ACC112 (cell line): ENCODE results near the gene PRIMPOL.
"Not testable (repeated sequence)": the region's sequence is repeated elsewhere in the genome, so short reads cannot be mapped to it uniquely, and the experiment has no call there.

Source experiments
- H2AFZ ChIP-seq: fragments of 200-600 bp; sonication (generic); one replicate; pipeline ENCODE4 v1.6.0; 2017; ENCODE audit warnings: antibody characterized with exemption, low read length; ENCODE audit not compliant: unreplicated experiment
- H3K27ac ChIP-seq: fragments of 200-600 bp; sonication (generic); 2 replicates; pipeline ENCODE4 v1.5.1; 2014; ENCODE audit warnings: low read depth, mild to moderate bottlenecking, antibody characterized with exemption, low read length, moderate library complexity
- H3K27me3 ChIP-seq: fragments of 200-600 bp; sonication (generic); 2 replicates; pipeline ENCODE4 v1.6.1; 2014; ENCODE audit warnings: mild to moderate bottlenecking, antibody characterized with exemption, low read length, moderate library complexity, mixed read lengths; ENCODE audit not compliant: insufficient read depth
- H3K36me3 ChIP-seq: fragments of 200-600 bp; sonication (generic); 2 replicates; pipeline ENCODE4 v1.6.1; 2016; ENCODE audit warnings: mild to moderate bottlenecking, antibody characterized with exemption, low read length, moderate library complexity, mixed read lengths; ENCODE audit not compliant: insufficient read depth
- H3K4me1 ChIP-seq: fragments of 200-600 bp; sonication (generic); one replicate; pipeline ENCODE4 v1.6.1; 2016; ENCODE audit warnings: low read length, mixed read lengths; ENCODE audit not compliant: insufficient read depth, unreplicated experiment, control insufficient read depth
- H3K4me3 ChIP-seq: fragments of 200-600 bp; sonication (generic); 2 replicates; pipeline ENCODE4 v1.5.1; 2014; ENCODE audit warnings: mild to moderate bottlenecking, low read depth, low read length
- H3K79me2 ChIP-seq: fragments of 200-600 bp; sonication (generic); one replicate; pipeline ENCODE4 v1.6.0; 2016; ENCODE audit warnings: low read length; ENCODE audit not compliant: control insufficient read depth, unreplicated experiment, insufficient read depth

The PRIMPOL gene

GRCh38 chr4:184649971-184650855 is 675 bp downstream of the PRIMPOL start:
- no peaks in the 10 kb centered on the region for H3K27me3 ChIP-seq
- peaks cover 30% of the 10 kb centered on the region for H3K4me1 ChIP-seq
- no peaks in the 10 kb centered on the region for H3K36me3 ChIP-seq
- H2AFZ ChIP-seq: peak overlapping the region; percentile 95
- peaks cover 49% of the 10 kb centered on the region for H3K79me2 ChIP-seq
- H3K4me3 ChIP-seq: peak overlapping the region; percentile 97
- H3K27ac ChIP-seq: peak overlapping the region; percentile 84

GRCh38 chr4:184651899-184652298 is 2.4 kb downstream of the PRIMPOL start:
- peaks cover 21% of the 10 kb centered on the region for H3K4me1 ChIP-seq
- no peak overlapping the region for H3K27ac ChIP-seq
- peaks cover 2% of the 10 kb centered on the region; the same call in 1 of the 2 replicates for H3K36me3 ChIP-seq
- H3K79me2 ChIP-seq: peaks cover 33% of the 10 kb centered on the region
- no peak overlapping the region for H3K4me3 ChIP-seq
- H2AFZ ChIP-seq: no peak overlapping the region
- H3K27me3 ChIP-seq: no peaks in the 10 kb centered on the region

- H3K79me2 ChIP-seq: peaks cover 26% of the 10 kb centered on the region
- peaks cover 13% of the 10 kb centered on the region for H3K4me1 ChIP-seq
- not testable (repeated sequence) for H3K27ac ChIP-seq, H2AFZ ChIP-seq, H3K36me3 ChIP-seq, H3K27me3 ChIP-seq, H3K4me3 ChIP-seq
These were observed 3.1 kb downstream of the PRIMPOL start for GRCh38 chr4:184652681-184653080.

GRCh38 chr4:184653650-184654049 is 4.1 kb downstream of the PRIMPOL start:
- Histone ChIP-seq H2AFZ (no peak overlapping the region), H3K79me2 (peaks cover 16% of the 10 kb centered on the region), H3K36me3 (peaks cover 4% of the 10 kb centered on the region; the same call in 1 of the 2 replicates), H3K27me3 (no peaks in the 10 kb centered on the region), H3K4me1 (peaks cover 13% of the 10 kb centered on the region), H3K27ac (no peak overlapping the region), H3K4me3 (no peak overlapping the region)

GRCh38 chr4:184655889-184656869 is 6.6 kb downstream of the PRIMPOL start:
- H2AFZ ChIP-seq: no peak overlapping the region
- no peaks in the 10 kb centered on the region for H3K79me2 ChIP-seq
- peaks cover 15% of the 10 kb centered on the region; the same call in 1 of the 2 replicates for H3K36me3 ChIP-seq
- H3K27me3 ChIP-seq: no peaks in the 10 kb centered on the region
- H3K27ac ChIP-seq: no peak overlapping the region
- peaks cover 13% of the 10 kb centered on the region for H3K4me1 ChIP-seq
- no peak overlapping the region for H3K4me3 ChIP-seq

GRCh38 chr4:184657144-184657543 is 7.6 kb downstream of the PRIMPOL start:
- Histone ChIP-seq H3K79me2 (no peaks in the 10 kb centered on the region), H3K36me3 (peaks cover 15% of the 10 kb centered on the region; the same call in 1 of the 2 replicates), H3K4me1 (peaks cover 13% of the 10 kb centered on the region), H3K27me3 (no peaks in the 10 kb centered on the region), H2AFZ (no peak overlapping the region), H3K27ac (no peak overlapping the region), H3K4me3 (no peak overlapping the region)

- not testable (repeated sequence) for H3K79me2 ChIP-seq
These were observed 8.3 kb downstream of the PRIMPOL start for GRCh38 chr4:184657820-184658219.

GRCh38 chr4:184660978-184661377 is 11.4 kb downstream of the PRIMPOL start:
- Histone ChIP-seq H3K27ac (no peak overlapping the region), H2AFZ (no peak overlapping the region), H3K27me3 (no peaks in the 10 kb centered on the region), H3K36me3 (peaks cover 15% of the 10 kb centered on the region; the same call in 1 of the 2 replicates), H3K79me2 (no peaks in the 10 kb centered on the region), H3K4me1 (no peaks in the 10 kb centered on the region), H3K4me3 (no peak overlapping the region)

More at GRCh38 chr4:184657820-184658219, 8.3 kb downstream of the PRIMPOL start:
- not testable (repeated sequence) for H3K27ac ChIP-seq, H3K27me3 ChIP-seq, H3K4me3 ChIP-seq, H2AFZ ChIP-seq
- Histone ChIP-seq H3K36me3 (peaks cover 15% of the 10 kb centered on the region; the same call in 1 of the 2 replicates), H3K4me1 (peaks cover 13% of the 10 kb centered on the region)

GRCh38 chr4:184662236-184662635 is 12.7 kb downstream of the PRIMPOL start:
- Histone ChIP-seq H3K27ac (no peak overlapping the region), H3K27me3 (no peaks in the 10 kb centered on the region), H3K36me3 (peaks cover 12% of the 10 kb centered on the region; the same call in 1 of the 2 replicates), H3K4me3 (no peak overlapping the region), H2AFZ (no peak overlapping the region), H3K79me2 (no peaks in the 10 kb centered on the region), H3K4me1 (no peaks in the 10 kb centered on the region)

- no peak overlapping the region for H3K27ac ChIP-seq
- H3K4me1 ChIP-seq: peaks cover 5% of the 10 kb centered on the region
- H3K36me3 ChIP-seq: peaks cover 14% of the 10 kb centered on the region; the same call in 1 of the 2 replicates
- H3K79me2 ChIP-seq: no peaks in the 10 kb centered on the region
- H2AFZ ChIP-seq: no peak overlapping the region
- H3K4me3 ChIP-seq: no peak overlapping the region
- H3K27me3 ChIP-seq: no peaks in the 10 kb centered on the region
These were observed 15.1 kb downstream of the PRIMPOL start for GRCh38 chr4:184664445-184665210.
